ENCODE data around the gene CACHD1.

DNA sequence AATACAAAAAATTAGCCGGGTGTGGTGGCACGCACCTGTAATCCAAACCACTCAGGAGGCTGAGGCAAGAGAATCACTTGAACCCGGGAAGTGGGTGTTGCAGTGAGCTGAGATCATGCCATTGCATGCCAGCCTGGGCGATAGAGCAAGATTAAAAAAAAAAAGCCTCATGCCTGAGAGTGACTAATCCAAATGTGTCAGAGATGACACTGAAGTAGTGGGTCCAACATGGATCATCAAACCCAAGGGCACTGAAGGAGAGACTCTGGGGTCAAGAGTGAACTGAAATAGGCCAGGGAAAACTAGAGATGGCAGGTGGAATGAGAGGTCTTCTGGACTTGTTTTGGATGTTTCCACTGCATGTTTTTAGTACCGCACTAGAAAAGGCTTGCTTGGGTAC, 10.2 kb upstream of the CACHD1 start:
- TF ChIP-seq POLR2A (IDR thresholded peaks at IDR 0.05) (no peak), EP300 (IDR thresholded peaks at IDR 0.05) (no peak), POLR2AphosphoS5 (IDR thresholded peaks at IDR 0.05) (no peak)
- TF ChIP-seq, protein P1, sequence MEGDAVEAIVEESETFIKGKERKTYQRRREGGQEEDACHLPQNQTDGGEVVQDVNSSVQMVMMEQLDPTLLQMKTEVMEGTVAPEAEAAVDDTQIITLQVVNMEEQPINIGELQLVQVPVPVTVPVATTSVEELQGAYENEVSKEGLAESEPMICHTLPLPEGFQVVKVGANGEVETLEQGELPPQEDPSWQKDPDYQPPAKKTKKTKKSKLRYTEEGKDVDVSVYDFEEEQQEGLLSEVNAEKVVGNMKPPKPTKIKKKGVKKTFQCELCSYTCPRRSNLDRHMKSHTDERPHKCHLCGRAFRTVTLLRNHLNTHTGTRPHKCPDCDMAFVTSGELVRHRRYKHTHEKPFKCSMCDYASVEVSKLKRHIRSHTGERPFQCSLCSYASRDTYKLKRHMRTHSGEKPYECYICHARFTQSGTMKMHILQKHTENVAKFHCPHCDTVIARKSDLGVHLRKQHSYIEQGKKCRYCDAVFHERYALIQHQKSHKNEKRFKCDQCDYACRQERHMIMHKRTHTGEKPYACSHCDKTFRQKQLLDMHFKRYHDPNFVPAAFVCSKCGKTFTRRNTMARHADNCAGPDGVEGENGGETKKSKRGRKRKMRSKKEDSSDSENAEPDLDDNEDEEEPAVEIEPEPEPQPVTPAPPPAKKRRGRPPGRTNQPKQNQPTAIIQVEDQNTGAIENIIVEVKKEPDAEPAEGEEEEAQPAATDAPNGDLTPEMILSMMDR (IDR thresholded peaks at IDR 0.05), result no peak
